Embryonic facial prominence (tissue), 1 donor: ENCODE data around the gene CTAGE6.
"Not testable (repeated sequence)": the region's sequence is repeated elsewhere in the genome, so short reads cannot be mapped to it uniquely, and the experiment has no call there.

ENCODE experiments used
- DNase-seq: peaks from one replicate; pipeline ENCODE4 v3.0.0-alpha.2; 2016; ENCODE audit errors: extremely low spot score

Gene CTAGE6, protein sequence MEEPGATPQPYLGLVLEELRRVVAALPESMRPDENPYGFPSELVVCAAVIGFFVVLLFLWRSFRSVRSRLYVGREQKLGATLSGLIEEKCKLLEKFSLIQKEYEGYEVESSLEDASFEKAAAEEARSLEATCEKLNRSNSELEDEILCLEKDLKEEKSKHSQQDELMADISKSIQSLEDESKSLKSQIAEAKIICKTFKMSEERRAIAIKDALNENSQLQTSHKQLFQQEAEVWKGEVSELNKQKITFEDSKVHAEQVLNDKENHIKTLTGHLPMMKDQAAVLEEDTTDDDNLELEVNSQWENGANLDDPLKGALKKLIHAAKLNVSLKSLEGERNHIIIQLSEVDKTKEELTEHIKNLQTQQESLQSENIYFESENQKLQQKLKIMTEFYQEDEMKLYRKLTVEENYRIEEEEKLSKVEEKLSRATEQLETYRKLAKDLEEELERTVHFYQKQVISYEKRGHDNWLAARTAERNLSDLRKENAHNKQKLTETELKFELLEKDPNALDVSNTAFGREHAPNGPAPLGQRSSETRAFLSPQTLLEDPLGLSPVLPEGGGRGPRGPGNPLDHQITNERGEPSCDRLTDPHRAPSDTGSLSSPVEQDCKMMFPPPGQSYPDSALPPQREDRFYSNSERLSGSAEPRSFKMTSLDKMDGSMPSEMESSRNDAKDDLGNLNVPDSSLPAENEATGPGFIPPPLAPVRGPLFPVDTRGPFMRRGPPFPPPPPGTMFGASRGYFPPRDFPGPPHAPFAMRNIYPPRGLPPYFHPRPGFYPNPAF

GRCh38 chr7:143757596-143757995, at the start of gene CTAGE6:
Gene CTAGE6, minus strand, starts transcription at chr7:143757696. Its CDS starts 38 bp downstream, at chr7:143757658.
- DNase-seq: not testable (repeated sequence)

GRCh38 chr7:143806664-143807071, 49.2 kb upstream of the CTAGE6 start:
- not testable (repeated sequence) for DNase-seq

- DNase-seq: not testable (repeated sequence)
These were observed 40.4 kb upstream of the CTAGE6 start for GRCh38 chr7:143797896-143798290.

GRCh38 chr7:143797119-143797895, 39.8 kb upstream of the CTAGE6 start:
- not testable (repeated sequence) for DNase-seq

- not testable (repeated sequence) for DNase-seq
These were observed 38.2 kb upstream of the CTAGE6 start for GRCh38 chr7:143795653-143796052.

DNA sequence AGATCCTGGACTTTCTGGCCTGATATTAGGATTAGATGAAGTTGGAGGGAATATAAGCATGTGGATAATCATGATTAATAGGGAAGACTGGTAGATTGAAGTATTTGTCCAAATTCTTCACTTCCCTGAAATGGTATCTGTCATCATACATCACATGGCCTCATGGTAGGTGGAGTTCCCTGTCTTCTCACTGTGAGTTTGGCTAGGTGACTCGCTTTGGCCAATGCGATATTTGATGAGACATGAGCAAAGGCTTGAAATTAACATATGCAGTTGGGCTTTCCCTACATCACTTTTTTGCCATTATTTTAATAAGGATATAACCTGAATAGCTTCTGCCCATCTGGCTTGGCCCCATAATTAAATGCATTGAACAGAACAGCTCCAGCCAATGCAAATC, 35.1 kb upstream of the CTAGE6 start:
- not testable (repeated sequence) for DNase-seq

DNA sequence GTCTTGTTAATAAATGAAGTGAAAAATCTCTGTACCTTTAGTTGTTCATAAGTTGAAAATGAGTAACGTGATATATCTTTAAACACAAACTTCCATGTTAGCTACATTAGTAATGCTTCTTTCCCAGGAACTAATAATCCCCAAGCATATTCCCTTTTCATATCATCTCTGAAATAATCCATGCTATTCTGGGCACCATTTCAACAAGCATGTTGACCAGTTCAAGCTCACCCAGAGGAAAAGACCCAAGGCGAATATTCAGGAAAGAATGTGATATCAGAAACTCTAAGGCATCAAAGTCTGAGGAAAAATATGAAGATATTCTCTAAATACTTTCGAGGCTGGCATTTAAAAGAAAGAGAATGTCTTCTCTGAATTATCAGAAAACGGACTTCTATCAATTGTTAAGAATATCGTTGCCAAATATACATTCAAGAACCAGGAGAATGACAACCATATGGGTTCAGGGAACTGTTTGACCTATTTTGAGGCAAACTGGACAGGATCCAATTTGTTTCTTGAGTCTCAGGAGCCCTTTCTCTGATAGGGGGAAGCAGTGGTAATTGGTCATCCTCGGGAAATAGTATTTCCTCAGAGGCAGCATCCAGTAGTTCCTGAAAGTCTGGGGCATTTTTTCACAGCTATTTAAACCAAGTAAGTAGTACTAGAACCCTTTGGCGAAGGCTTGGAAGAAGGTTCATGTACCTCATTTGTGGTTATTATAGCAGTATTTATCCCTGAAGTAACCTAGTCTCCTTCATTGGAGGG, 28.1 kb upstream of the CTAGE6 start:
- DNase-seq: not testable (repeated sequence)

DNA sequence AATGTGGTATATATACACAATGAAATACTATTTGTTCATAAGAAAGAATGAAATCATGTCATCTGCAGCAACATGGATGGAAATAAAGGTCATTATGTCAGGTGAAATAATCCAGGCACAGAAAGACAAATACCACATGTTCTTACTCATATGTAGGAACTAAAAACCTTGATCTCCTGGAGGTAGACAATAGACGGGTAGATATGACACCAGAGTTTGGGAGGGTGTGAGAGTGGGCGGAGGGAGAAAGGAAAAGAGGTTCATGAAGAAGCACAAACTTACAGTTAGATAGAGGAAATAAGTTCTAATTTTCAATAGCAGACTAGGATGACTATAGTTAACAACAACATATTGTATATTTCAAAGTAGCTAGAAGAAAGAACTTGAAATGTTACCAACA, 22.1 kb upstream of the CTAGE6 start:
- not testable (repeated sequence) for DNase-seq

DNA sequence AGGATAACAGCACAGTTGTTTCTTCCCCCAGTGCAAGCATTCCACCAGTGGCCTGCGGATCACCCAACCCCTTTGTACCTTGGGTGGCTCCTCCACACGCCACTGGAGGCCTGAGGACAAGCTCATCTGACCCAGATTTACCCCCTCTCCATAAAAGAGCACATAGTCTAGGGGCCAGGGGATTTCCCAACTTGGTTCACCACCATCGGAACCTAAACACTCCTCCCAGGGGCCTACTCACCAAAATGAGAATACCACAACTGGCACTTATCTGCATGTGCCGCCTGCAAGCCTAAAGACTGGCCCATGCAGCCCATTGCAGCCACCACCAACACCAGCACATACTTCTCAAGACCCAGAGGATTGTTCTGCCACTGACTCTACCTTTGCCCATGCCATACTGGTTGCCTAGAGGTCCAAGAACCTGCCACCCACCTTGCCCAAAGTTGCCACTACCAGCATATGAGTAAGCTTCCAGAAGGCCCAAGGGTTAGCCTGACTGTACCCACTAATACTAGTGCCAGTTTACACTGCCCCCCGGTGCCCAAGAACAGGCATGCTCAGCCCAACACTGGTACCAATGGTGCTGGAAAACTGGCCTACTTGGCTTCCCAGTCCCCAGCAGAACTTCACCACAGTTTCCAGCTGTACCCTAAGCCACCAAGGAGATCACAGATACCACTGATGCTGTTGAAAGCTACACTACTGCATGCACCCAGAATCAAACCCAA, 15.4 kb upstream of the CTAGE6 start:
- DNase-seq: not testable (repeated sequence)

GRCh38 chr7:143767531-143767930, 10.0 kb upstream of the CTAGE6 start:
- peak; percentile 2 for DNase-seq

GRCh38 chr7:143765678-143766077, 8.2 kb upstream of the CTAGE6 start:
- DNase-seq: not testable (repeated sequence)

- DNase-seq: not testable (repeated sequence)
These were observed 5.6 kb upstream of the CTAGE6 start for GRCh38 chr7:143763065-143763464.

DNA sequence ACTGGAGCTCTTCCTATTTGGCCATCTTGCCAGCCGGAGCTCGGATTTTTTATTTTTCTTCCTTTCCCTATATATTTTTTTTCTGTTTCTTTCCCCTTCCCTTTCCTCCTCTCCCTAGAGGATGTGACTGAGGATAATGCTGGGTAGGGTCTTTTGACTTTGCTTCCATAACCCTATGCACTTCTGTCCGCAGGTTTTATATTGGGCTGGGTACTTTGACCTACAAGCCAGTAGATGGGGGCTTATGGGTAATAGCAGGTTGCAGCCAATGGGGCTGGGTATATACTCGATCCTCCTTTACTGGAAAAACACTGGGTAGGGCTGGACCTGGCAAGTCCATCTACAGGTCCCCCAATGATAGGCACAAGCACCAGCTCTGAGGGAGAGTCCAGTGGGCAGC, 12.2 kb downstream of the CTAGE6 start:
- DNase-seq: not testable (repeated sequence)

DNA sequence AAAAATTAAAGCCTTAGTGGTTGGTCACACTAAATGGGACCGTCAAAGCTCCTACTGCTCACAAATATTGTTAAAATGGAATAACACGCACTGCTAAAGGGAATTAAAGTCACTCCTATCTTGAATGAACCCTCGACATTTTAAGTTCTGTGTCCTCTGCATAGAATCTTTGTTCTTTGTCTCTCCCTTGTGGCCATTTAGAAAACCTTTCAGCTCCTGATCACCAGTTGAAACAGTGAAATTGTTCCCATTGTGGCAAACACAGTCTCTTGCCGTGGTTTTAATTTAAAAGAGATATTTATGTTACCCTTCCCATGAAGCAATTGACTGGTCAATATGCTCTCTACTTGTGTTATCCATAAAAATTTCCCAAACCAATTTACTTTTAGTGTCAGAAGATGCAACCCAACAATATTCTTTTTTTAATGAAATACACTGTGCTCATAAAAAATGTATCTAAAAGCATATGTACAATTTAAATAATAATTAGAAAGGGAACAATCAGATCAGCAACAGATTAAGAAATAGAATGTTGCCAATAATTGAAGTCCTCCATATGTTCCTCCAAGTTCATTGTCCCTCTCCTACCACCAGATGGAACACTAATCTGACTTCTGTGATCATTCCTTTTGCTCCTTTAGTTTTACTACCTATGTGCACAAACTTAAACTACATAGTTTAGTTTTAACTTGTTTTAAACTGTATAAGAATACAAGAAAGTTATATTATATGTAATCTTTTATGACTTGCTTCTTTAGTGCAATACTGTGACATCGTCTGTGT, 20.3 kb downstream of the CTAGE6 start:
- DNase-seq: peak; percentile 6

GRCh38 chr7:143735962-143736361, 21.5 kb downstream of the CTAGE6 start:
- DNase-seq: no peak

DNA sequence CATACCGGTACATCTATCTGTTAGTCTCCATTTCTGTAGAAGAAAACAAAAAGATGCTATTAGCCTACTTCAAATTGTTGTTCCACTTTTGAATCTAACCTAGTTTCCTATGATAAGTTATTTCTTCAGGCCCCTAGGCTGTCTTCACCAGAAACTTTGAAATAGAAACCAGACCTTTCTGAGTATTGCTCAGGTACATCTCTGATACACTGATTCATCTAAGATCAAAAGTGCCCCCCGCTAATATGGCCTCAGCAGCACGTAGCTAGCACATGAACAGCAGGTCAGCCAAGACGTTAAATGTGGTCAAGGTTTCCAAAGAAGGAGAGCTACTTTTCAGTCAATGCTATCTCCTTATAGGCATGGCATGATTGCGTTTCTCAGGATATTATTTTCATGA, 23.6 kb downstream of the CTAGE6 start:
- no peak for DNase-seq

- no peak for DNase-seq
These were observed 29.1 kb downstream of the CTAGE6 start for GRCh38 chr7:143728333-143728862.

GRCh38 chr7:143727561-143727960, 29.9 kb downstream of the CTAGE6 start:
- DNase-seq: not testable (repeated sequence)

DNA sequence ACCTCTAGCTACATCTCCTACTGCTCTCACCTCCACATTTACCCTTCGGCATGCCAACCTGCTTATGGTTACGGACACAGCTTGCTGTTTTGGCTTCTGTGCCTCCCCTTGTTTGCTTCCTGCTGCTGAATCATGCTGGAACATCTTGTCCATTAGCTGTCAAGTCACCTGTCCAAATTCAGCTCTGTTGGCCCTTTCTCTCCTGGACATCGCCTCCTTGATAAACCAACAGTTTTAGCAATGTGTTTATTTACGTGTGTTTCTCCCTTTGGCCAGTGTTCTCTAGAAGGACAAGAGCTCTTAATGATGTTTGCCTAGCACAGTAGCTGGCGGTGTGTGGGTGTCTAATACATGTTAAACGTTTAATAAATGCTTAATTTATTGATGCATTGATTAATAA, 31.4 kb downstream of the CTAGE6 start:
- not testable (repeated sequence) for DNase-seq
